ENCODE data around the gene TIMM17B.
"Not testable (repeated sequence)": the region's sequence is repeated elsewhere in the genome, so short reads cannot be mapped to it uniquely, and the experiment has no call there.

The TIMM17B gene

DNA sequence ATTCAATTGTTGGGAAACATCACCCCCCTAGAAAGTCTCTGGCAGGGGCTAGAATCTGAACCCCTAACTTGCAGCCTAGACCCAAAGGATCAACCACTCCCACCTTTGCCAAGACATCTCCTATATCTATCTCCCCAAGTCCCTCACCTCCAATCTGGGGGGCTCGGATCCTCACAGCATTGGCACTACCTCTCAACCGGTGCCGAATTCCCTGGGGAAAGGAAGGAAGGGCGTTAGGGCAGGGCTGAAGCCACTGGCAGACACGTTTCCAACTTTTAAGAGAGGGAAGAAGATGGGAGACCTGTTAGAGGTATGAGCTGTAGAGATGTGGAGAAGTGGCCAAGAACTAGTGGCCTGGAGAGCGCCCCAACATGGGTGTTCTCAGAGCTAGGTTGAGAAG lies 2.7 kb downstream of the TIMM17B start:
- DNase-seq (ENCODE audit: low read depth): no peak

DNA sequence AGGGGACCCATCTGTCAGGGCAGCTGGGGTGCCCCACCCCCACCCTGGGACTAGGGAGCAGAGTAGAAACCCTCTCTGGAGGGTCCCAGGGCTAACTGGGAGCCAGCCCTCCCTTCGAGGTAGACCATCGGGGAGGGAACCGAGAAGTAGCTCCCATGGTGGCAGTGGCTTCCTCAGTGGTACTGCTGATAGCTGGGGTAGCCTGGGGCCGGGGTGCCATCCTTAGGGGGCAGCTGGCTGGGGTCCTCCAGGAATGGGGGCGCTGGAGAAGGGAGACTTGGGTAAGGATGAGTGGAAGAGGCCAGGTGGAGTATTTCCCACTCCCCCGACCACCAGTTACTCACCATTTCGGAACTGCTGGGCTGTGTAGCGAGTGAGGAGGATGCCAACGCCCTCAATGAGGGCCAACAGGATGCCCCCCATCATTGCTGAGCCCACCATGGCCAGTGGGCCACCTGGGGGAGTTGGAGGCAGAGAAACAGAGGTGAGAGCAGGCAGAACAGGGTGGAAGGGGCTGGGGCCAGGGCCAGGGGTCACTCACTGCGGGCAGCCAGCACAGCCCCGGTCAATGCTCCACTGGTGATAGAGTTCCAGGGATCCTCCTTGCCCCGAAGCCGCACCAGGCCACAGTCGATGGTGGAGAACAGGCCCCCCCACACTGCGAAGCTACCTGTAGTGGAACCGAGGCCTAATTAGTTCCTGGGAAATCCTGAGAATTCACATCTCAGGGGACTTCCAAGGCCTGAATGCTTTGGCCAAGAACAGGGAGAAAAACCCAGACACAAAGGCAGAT lies 3.8 kb downstream of the TIMM17B start:
- DNase-seq (ENCODE audit: low read depth): no peak

DNA sequence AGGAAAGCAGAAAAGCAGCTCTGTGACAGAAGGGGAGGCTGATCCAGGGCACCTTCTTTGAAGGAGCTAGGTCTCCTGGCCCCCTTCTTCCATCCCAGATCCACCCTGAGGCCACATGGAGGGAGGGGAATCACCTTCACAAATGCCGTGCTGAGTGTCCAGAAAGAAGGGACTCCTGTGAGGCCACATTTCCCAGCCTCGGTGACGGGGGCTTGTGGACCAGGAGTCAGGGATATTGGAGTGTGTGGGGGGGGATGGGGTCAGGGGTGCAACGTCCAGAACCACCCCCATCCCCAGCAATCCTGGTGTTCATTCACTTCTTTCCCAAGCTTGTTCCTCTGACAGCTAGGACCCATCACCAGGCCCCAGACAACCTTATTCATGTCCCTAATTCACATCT lies 4.7 kb downstream of the TIMM17B start:
- no peak for DNase-seq (ENCODE audit: low read depth)

DNA sequence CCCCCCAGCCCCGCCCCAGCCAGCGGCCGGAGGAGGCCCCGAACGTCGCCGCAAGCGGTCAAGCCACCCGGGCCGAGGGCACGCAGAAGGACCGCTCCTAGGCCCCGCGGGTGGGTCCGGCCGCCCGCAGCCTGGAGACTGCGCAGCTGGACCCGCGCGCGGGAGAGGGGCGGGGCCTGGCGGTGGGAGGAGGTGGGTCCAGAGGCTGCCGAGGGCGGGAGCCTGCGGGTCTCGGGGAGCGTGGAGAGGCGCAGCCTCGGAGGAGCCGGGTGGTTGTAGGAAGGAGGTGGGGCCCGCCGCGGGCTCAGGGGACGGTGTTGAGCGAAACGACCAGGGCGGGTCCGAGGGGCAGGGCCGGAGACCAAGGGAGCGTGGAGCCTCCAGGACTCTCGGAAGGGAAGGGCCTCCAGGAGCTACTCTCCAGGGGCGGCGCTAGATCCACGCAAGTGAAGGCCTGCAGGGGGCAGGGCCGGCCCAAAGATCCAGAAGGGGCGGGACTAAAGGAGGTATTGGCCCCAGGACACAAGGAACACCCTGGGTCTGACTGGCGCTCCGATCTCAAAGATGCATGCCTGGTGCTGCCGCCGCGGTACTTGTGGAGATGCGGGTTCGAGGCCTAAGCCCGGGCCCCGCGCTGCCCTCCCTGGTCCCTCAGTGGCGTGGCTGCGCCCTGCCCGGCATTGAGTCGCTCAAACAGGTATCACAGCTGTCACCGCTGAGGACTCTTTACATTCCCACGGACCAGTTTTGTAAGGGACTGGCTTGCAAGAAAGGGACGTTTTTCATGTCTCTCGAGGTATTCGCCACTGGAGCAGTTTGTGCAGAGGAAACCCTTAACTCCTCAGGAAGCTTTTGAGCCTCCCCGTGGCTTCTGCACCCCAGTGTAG lies 5.9 kb downstream of the TIMM17B start:
- DNase-seq (ENCODE audit: low read depth): peak; percentile 91

DNA sequence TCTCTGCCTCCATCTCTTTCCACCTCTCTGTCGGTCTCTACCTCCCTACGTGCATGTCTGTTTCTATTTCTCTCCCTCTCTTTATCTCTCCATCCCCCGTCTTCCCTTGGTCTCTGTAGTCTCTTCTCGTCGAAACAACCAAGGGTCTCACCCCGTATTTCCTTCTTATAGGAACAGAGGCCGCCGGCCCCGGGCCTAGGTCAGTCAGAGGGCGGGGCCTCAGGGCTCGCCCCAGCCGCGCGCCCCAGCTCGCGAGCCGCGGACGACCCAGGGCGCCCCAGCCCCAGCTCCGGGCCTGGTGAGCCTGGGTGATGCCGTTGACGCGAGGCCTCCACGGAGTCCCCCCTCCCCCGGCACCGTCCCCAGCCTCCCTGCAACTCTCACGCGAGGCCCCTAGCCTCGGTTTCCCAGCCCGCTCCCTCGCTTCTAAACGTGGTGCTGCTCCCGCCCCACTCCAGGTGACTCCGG lies 6.6 kb downstream of the TIMM17B start:
- peak; percentile 13 for DNase-seq (ENCODE audit: low read depth)

DNA sequence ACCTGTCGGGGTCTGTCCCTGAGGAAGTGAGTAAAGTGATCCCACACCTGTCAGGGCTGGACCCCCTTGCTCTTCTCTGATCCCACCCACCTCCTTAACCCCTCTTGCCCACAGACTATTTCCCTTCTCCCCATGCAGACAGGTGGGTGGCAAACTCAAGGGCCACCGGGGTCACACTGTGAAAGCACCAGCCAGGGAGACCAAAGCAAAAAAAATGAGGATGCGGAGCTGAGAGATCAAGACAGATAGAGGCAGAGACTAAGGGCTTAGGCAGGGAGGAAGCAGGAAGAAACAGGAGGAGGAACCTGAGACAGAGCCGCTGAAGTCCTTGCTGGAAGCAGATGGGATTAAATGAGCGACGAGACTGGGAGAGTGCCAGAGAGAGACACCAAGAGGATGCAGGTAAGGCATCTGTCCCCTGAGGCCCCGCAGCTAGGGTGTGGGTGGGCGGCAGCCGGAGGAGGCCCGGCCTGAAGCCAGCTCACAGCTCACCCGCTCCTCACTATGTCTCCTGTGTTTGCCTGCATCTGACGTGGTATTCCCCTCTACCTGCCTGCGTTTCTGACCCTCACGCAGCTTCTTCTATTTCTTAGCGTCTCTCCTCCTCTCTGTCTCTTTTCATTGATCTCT lies 7.2 kb downstream of the TIMM17B start:
- DNase-seq (ENCODE audit: low read depth): peak; percentile 5

DNA sequence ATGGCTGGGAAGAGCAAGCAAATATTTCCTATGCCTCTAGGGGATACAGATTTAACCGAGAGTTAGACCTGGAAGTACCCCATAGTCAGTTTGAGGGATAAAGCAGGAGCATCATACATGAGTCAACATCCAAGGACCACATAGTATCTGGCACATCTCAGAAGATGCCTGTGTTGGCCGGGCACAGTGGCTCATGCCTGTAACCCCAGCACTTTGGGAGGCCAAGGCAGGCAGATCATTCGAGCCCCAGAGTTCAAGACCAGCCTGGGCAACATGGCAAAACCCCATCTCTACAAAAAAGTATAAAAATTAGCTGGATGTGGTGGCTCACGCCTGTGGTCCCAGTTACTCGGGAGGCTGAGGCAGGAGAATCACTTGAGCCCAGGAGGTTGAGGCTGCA lies 11.0 kb downstream of the TIMM17B start:
- not testable (repeated sequence) for DNase-seq (ENCODE audit: low read depth)

DNA sequence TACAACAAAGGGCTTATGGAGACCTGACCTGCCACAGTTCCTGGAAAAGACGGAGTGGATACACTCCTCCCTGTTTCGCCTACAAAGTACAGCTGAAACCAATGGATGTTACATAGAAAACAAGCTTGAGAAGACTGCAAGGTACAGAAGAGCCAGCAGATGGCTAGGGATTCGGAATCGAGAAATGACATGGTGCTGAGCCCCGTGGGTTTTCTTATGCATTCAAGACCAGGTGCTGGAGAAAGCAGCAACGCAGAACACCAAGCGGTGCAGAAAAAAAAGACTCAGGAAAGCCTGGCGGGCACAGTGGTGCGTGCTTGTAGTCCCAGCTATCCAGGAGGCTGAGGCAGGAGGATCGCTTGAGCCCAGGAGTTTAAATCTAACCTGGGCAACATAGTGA lies 13.8 kb downstream of the TIMM17B start:
- DNase-seq (ENCODE audit: low read depth): no peak

DNA sequence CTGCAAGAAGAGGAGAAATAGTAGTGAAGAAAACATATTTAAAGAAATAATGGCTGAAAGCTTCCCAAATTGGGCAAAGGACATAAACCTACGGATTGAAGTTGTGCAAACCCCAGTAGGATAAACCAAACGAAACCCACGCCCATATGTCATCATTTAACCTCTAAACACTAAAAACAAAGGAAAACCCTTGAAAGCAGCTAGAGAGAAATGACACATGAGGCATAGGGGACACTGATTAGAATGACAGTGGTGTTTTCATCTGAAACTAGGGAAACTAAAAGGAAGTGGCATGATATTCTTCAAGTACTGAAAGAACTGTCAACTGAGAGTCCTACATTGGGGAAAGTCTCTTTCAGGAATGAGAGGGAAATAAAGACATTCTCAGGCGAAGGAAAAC lies 20.6 kb downstream of the TIMM17B start:
- DNase-seq (ENCODE audit: low read depth): not testable (repeated sequence)

DNA sequence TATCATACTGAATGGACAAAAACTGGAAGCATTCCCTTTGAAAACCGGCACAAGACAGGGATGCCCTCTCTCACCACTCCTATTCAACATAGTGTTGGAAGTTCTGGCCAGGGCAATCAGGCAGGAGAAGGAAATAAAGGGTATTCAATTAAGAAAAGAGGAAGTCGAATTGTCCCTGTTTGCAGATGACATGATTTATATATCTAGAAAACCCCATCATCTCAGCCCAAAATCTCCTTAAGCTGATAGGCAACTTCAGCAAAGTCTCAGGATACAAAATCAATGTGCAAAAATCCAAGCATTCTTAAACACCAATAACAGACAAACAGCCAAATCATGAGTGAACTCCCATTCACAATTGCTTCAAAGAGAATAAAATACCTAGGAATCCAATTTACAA lies 25.6 kb downstream of the TIMM17B start:
- DNase-seq (ENCODE audit: low read depth): not testable (repeated sequence)

DNA sequence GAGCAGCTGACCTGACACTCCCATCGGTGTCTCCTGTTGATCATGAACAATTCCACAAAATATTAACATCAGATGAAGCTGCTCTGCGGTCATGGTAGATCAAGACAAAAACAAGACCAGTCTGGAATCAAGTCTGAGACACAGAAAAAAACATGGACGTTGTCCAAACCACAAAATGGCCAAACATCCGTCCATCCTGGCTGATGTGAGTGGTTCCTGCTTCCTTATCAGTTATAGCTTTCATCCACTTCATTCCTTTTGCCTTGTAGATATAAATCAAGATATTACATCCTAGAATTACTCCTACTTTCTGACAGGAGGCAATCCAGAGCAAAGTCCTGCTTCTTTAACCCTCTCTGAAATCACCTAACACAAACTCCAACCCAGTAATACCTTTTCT lies 33.4 kb downstream of the TIMM17B start:
- DNase-seq (ENCODE audit: low read depth): peak; percentile 35

DNA sequence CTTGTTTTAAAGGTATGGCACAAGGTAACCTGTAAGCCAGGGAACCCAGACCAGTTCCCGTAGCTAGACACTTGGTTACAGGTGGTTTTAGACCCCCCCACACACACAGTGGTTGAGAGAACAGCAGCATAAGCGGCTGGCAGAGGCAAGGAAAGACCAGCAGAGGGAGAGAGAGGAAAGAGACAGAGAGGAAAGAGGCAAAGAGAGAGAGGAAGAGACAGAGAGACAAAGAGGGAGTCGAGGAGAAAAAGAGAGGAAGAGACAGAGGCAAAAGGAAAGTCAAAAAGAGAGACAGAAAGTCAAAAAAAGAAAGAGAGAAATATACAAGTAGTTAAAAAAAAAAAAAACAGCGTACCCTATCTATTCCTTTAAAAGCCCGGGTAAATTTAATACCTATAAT lies 42.7 kb downstream of the TIMM17B start:
- peak; percentile 39 for DNase-seq (ENCODE audit: low read depth)

DNA sequence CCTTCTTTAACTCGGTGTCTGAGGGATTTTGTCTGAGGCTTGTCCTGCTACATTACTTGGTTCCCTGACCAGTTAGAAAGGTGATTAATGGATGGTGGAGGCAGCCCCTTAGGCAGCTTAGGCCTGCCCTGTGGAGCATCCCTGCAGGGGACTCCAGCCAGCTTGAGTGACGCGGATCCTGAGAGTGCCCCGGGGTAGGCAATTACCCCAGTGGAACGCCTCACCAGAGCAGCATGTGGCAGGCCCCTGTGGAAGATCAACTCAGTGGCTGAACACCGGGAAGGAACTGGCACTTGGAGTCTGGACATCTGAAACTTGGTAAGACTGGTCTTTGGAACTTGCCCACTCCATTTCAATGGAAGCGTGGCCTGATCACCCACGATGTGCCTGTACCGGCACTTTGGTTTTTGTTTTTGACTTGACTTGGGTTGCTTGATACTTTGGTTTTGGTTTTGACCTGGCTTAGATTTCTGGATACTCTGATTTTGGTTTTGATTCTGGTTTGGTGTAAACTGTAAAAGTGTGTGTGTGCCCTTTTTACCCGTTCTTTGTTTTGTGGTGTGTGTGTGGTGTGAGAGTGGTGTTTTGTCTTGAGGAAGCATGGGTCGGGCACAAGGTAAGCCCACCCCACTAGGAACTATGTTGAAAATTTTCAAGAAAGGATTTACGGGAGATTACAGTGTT lies 43.3 kb downstream of the TIMM17B start:
- not testable (repeated sequence) for DNase-seq (ENCODE audit: low read depth)

DNA sequence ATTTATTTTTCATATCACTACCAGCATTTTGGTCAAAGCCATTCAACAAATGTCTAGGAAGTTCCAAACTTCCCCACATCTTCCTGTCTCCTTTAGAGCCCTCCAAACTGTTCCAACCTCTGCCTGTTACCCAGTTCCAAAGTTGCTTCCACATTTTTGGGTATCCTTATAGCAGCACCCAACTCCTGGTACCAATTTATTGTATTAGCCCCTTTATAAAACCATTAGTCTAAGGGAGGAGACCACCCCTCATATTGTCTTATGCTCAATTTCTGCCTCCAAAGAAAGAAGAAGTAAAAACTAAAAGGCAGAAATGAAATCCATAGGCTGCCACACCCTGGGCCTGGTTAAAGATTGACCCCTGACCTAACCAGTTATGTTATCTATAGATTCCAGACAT lies 44.1 kb downstream of the TIMM17B start:
- DNase-seq (ENCODE audit: low read depth): not testable (repeated sequence)

DNA sequence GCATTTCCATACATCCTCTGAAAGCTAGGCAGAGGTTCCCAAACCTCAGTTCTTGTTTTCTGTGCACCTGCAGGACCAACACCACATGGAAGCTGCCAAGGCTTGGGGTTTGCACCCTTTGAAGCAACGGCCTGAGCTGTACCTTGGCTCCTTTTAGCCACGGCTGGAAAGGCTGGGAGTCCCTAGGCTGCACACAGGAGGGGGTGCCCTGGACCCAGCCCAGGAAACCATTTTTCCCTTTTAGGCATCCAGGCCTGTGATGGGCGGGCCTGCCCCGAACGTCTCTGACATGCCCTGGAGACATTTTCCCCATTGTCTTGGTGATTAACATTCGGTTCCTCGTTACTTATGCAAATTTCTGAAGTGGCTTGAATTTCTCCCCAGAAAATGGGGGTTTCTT lies 44.7 kb downstream of the TIMM17B start:
- no peak for DNase-seq (ENCODE audit: low read depth)

DNA sequence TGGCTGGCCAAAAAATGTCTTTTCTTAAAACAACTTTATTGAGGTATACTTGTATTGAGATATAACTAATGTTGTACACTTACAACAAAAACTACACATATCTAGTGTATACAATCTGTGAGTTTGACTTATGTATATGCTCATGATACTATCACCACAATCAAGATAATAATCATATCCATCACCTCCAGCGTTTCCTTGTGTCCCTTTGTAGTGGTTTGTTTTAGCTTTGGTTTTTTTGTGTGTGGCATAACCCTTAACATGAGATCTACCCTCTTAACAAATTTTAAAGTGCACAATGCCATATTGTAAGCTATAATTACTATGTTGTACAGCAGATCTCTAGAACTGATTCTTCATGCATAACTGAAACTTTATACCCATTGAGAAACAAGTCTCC lies 48.7 kb downstream of the TIMM17B start:
- no peak for DNase-seq (ENCODE audit: low read depth)
